ENCODE measurements around the gene TRMO. TPM values are rescaled to one million over a fixed set of nuclear protein-coding genes. Genes with fewer than 3 reads are reported as not detected.
"Not testable (repeated sequence)": the region's sequence is repeated elsewhere in the genome, so short reads cannot be mapped to it uniquely, and the experiment has no call there.

Gene TRMO
- total and polyA plus RNA-seq, 2 experiments from 2014 or later, result 5.0 to 6.4 TPM

- TF ChIP-seq ZNF462 (CRISPR knock-in tag; IDR thresholded peaks at IDR 0.05), result no peak
- no peak for TF ChIP-seq CREB1 (CRISPR knock-in tag; IDR thresholded peaks at IDR 0.05; ENCODE audit: low read depth)
- no peak for TF ChIP-seq ZNF331 (CRISPR knock-in tag; IDR thresholded peaks at IDR 0.05; ENCODE audit: low read depth)
- no peak for TF ChIP-seq REST (IDR thresholded peaks at IDR 0.05; ENCODE audit: unreplicated experiment)
- no peak for TF ChIP-seq POLR2AphosphoS5 (IDR thresholded peaks at IDR 0.05; ENCODE audit: low read depth)
- TF ChIP-seq JUNB (IDR thresholded peaks at IDR 0.05; ENCODE audit: unreplicated experiment), result no peak
- TF ChIP-seq STAT1 (IDR thresholded peaks at IDR 0.05; ENCODE audit: unreplicated experiment), result no peak
- TF ChIP-seq EZH2 (IDR thresholded peaks at IDR 0.05; ENCODE audit: low read depth, unreplicated experiment), result no peak
- no peak for TF ChIP-seq ZNF114 (CRISPR knock-in tag; IDR thresholded peaks at IDR 0.05)
These were observed 39.1 kb upstream of the TRMO start (continued) for GRCh38 chr9:97961361-97961760.

GRCh38 chr9:97960678-97961328, 38.5 kb upstream of the TRMO start:
- not testable (repeated sequence) for H3K4me3 Mint-ChIP-seq; H3K9me2 ChIP-seq (ENCODE audit: insufficient read depth); H3K79me2 ChIP-seq (replicated peaks; ENCODE audit: insufficient read depth); H3K27me3 ChIP-seq (ENCODE audit: insufficient read depth); H3K4me2 ChIP-seq; DNase-seq (ENCODE audit: low spot score); ATAC-seq; H2AFZ ChIP-seq; H3K27ac ChIP-seq (ENCODE audit: low read depth); H3K4me1 ChIP-seq (ENCODE audit: insufficient read depth); H3K27me3 Mint-ChIP-seq (ENCODE audit: insufficient read depth, low read depth, poor library complexity); H3K36me3 ChIP-seq (ENCODE audit: insufficient read depth); H3K36me3 Mint-ChIP-seq (ENCODE audit: low read depth); H3K4me3 ChIP-seq; H4K20me1 ChIP-seq (replicated peaks; ENCODE audit: insufficient read depth); H3F3A ChIP-seq (replicated peaks; ENCODE audit: low read depth); H3K4me1 Mint-ChIP-seq; H3K27ac Mint-ChIP-seq; H3K9me3 Mint-ChIP-seq

All from GM23338 (cell line).